ENCODE measurements around the gene NUDT3.
"Not testable (repeated sequence)": the region's sequence is repeated elsewhere in the genome, so short reads cannot be mapped to it uniquely, and the experiment has no call there.

Gene NUDT3

DNA sequence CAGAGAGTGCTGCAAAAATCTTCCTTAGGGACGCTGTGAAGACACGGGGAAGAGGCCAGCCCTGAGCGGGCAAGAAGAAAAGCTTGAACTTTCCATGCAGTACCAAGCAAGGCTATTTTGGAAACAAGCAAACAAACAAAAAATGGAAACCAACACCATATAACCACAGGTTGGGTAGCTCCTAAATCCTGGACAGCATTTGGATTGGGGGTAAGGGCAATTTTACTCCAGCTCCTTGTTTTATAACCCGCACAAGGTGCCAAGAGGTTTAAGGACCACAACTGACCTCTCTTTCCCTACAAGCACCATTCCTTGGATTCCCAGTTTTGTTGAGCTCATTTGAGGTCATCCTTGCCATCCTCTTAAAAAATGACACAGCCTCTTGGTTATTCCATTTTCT lies 112.3 kb downstream of the NUDT3 start:
- no peak for DNase-seq

DNA sequence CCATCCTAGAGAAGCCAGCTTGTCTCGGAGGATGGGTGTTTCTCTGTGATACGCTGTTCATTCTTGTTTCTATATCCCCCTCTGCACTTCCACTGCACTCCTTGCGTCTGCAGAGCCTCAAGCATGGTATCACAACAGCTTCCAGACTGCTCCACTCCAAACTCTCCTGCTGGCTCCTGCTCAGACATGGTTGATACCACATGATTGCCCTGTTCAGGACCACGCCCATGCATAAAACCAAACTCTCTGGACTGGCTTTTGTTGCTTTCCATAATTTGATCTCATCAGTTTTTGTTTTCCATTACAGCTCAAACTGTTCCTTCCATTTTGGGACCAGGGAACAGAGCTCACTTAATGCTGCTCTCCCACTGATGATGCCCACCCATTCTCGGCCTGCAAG lies 113.6 kb downstream of the NUDT3 start:
- no peak for DNase-seq

DNA sequence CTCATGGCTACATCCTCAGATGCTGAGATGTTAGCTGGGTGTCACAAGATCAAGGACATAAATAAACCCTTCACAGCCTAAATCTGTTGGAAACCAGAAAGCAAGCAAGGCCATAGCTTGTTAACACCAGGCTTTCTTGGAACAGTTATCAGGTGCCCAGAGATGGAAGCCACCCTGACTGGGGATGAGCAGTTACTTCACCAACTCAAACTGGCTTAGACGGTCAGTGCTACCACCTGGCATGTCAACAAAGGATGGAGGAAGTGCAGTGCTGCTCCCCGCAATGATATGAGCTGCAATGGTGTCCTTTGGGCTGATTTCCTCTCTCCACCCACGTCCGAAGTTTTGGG lies 114.7 kb downstream of the NUDT3 start:
- no peak for DNase-seq

DNA sequence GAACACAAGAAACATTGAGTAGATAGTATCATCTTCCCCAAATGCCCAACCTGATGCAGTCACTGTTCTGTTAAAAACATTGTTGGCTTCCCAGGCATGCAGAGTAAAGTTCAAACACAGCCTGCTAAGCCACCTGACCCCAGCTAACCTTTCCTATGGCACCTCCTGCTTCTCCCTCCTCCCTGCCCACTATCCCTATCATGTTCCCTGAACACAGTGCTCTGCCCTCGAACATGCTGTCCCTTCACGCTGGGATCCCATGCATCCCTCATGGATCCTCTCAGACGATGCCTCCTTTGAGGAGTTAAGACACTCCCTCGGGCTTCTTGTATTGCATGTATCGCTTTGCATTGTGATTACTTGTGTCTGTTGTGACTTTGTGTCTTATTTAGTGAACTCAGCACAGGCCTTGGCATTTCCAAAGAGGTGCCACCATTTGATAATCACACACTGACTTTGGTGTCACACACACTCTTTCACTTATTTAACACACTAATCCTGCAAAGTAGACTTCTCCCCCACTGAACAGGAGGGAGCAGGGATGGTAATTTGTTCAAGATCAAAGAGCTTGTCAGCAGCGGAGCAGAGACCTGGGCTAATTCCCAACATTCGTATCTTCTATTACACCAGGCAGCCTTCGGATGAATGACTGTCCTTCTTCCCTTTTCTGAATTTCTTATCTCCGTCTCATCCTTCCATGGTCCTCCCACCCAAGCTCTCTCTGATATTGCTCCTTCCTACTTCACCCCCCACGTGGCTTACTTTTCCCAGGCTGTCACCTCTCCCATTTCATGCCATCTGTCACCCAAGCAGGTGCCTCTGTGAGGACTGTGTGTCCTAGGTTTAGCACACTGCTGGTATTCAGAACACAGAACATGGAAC lies 115.3 kb downstream of the NUDT3 start:
- DNase-seq, result no peak

DNA sequence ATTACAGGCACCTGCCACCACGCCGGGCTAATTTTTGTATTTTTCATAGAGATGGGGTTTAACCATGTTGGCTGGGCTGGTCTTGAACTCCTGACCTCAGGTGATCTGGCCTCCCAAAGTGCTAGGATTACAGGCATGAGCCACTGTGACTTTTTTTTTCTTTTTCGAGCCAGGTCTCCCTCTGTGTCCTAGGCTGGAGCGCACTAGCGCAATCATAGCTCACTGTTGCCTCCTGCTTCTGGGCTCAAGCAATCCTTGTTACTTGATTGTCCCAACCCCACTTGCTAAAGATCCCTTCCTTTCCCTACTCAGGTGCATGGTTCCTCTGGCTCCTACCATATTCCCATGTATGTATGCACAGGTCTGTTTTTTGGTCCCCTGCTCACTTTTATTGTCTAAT lies 116.3 kb downstream of the NUDT3 start:
- no peak for DNase-seq

DNA sequence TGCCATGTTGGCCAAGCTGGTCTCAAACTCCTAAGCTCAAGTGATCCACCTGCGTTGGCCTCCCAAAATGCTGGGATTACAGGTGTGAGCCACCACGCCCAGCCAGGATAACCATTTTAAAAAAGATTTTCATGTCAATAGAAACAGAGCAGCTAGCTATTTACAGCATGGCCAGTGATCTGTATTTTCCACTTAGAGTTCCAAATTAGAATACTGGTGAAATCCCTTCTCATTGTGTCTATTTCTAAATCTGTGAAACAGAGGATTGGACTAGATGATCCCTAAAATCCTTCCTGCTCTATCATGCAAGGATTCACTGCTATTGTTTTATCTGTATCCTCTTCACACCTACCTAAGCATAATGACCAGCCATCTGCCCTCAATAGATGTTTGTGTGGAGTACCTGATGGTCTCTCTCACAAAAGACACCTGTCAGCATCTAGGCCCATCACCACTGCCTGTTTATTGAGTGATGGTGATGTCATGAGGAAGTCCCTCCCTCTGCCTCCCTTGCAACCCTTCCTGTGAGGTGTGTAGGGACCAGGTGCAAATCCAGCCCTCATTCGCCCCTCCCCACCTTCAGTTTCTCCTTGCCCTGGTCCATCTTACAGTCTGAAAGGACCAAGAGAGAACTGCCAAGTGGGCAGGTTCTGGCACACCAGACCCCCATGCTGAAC lies 117.2 kb downstream of the NUDT3 start:
- no peak for DNase-seq

GRCh38 chr6:34274129-34274528 lies 118.3 kb downstream of the NUDT3 start:
- no peak for DNase-seq

- no peak for DNase-seq
Observed at GRCh38 chr6:34273242-34273805, 119.1 kb downstream of the NUDT3 start.

DNA sequence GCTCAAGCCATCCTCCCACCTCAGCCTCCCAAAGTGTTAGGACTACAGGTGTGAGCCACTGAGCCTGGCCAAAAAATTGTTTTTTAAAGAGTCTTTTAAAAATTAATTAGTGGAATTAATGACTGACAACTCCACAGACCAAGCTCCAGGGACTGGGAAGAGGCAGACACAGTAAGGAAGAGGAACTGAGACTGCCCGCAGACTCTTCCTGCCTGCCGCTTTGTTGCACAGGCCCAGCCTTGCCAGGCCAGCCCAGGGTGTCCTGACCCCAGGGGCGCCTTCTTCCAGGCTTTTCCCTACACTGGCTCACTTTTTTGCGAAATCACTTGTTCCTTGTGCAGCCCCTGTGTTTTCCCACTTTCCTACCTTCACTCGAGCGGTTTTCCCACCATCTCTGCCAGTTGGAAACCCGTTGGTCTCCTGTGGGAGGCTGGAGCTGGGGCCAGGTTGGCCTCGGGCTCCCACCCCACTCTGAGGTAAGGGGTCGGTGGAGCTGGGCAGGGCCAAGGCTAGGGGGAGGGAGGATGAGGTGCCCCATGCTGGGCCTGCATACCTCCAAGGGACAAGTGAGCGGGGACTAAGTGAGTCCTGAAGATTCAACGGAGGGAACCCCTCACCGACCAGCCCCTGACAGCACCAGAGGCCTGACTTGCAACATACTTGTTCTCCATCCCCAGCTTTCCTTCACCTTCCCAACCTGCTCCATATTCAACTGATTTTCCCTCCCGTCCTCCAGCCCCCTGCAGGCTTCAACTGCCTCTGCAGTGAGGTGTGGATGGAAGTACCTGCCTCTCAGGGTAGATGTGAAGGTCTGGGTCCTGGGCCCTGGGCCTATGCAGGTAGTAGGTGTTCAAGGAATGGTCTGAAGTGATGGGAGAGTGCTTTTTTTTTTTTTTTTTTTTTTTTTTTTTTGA lies 120.2 kb downstream of the NUDT3 start:
- no peak for DNase-seq

- not testable (repeated sequence) for DNase-seq
Observed at GRCh38 chr6:34269658-34270341, 122.7 kb downstream of the NUDT3 start.

DNA sequence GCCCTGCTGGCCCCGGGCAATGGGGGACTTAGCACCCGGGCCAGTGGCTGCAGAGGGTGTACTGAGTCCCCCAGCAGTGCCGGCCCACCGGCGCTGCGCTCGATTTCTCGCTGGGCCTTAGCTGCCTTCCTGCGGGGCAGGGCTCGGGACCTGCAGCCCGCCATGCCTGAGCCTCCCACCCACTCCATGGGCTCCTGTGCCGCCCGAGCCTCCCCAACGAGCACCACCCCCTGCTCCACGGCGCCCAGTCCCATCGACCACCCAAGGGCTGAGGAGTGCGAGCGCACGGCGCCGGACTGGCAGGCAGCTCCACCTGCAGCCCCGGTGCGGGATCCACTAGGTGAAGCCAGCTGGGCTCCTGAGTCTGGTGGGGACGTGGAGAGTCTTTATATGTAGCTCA lies 123.3 kb downstream of the NUDT3 start:
- not testable (repeated sequence) for DNase-seq

GRCh38 chr6:34267746-34268145 lies 124.7 kb downstream of the NUDT3 start:
- DNase-seq, result no peak

- DNase-seq, result not testable (repeated sequence)
Observed at GRCh38 chr6:34263484-34263883, 129.0 kb downstream of the NUDT3 start.

DNA sequence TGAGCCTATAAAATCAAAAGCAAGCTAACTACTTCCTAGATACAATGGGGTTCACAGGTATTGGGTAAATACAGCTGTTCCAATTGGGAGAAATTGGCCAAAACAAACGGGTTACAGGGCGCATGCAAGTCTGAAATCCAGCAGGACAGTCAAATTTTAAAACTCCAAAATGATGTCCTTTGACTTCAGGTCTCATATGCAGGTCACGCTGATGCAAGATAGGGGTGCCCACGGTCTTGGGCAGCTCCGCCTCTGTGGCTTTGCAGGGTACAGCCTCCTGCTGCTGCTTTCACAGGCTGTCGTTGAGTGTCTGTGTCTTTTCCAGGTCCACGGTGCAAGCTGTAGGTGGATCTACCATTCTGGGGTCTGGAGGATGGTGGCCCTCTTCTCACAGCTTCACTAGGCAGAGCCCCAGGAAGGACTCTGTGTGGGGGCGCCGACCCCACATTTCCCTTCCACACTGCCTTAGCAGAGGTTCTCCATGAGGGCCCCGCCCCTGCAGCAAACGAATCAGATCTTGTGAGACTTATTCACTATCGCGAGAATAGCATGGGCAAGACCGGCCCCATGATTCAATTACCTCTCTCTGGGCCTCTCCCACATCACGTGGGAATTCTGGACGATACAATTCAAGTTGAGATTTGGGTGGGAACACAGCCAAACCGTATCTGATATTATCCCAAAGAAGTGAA lies 131.7 kb downstream of the NUDT3 start:
- DNase-seq, result no peak

- no peak for DNase-seq
Observed at GRCh38 chr6:34259529-34260069, 132.9 kb downstream of the NUDT3 start.

GRCh38 chr6:34252395-34252794 lies 140.1 kb downstream of the NUDT3 start:
- DNase-seq, result not testable (repeated sequence)

DNA sequence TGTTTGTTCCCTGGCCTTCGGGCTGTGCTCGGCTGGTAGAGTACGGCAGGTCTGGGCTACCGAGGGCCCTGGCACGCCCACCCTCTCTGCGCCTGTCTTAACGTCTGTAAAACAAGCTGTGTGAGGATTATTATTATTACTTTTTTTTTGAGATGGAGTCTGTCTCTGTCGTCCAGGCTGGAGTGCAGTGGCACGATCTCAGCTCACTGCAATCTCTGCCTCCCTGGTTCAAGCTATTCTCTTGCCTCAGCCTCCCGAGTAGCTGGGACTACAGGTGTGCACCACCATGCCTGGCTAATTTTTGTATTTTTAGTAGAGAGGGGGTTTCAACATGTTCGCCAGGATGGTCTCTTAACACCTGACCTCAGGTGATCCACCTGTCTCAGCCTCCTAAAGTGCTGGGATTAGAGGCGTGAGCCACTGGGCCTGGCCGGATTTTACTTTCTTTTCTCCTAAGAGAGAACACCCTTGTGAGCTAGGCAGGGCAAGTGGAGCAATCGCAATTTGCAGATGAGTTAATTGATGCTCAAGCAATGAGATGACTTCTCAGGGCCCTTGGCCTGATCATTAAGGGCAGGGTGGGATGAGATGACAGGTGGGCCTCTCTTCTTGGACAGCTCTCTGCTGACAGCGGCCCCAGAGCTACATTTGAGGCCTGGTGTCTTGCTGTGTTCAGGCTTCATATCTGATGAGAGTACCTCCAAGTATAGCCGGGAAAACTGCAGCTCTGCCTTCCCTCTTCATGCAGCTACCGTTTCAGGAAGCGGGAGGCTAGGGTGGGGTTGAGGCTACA lies 142.8 kb downstream of the NUDT3 start:
- DNase-seq, result no peak

- DNase-seq, result peak; percentile 97
Observed at GRCh38 chr6:34248727-34249468, 143.6 kb downstream of the NUDT3 start, which contains the start of gene SMIM29. TSS of gene SMIM29 (minus strand) at chr6:34249006. CDS start at chr6:34247791, 1,215 bp downstream.

- DNase-seq, result no peak
Observed at GRCh38 chr6:34248198-34248726, 144.2 kb downstream of the NUDT3 start.
